PC-3 (cell line): Measurements from ENCODE around the gene SCGB1D1. TPM values are rescaled to one million over a fixed set of nuclear protein-coding genes. Genes with fewer than 3 reads are reported as not detected.

ENCODE experiments used
- ATAC-seq: fragments of 200-7000 bp; cut with Tn5 transposase; 2 replicates; pipeline ENCODE4 v1.9.1; 2020; ENCODE audit warnings: mild to moderate bottlenecking, moderate library complexity
- BruUV-seq: library from RNA; stranded (reverse); fragments of 400-500 nt; replicated peaks from 2 replicates; lab custom pipeline; 2021; lab: Mats Ljungman, UMichigan
- CTCF ChIA-PET: fragments of 300-600 bp; sonication (Branson Sonifier 250); formaldehyde crosslinking; loops from one replicate; lab custom pipeline; 2022; ENCODE audit warnings: antibody characterized with exemption; lab: Charles Lee
- POLR2A ChIA-PET: fragments of 300-600 bp; sonication (Branson Sonifier 250); formaldehyde crosslinking; loops from one replicate; lab custom pipeline; 2022; ENCODE audit warnings: antibody characterized with exemption; ENCODE audit not compliant: unreplicated experiment; lab: Charles Lee
- DNase-seq: peaks from one replicate; pipeline ENCODE4 v3.0.0-alpha.2; 2015
- H2AFZ ChIP-seq: fragments of 300-600 bp; sonication (generic); 2 replicates; pipeline ENCODE4 v1.6.0; 2016; ENCODE audit warnings: antibody characterized with exemption, low read length
- H3F3A ChIP-seq: fragments of 300-600 bp; sonication (generic); one replicate; pipeline ENCODE4 v1.6.0; 2017; ENCODE audit warnings: antibody characterized with exemption, low read length, control low read depth, mild to moderate bottlenecking; ENCODE audit not compliant: unreplicated experiment
- H3K27ac ChIP-seq: fragments of 300-600 bp; sonication (generic); 2 replicates; pipeline ENCODE4 v1.5.1; 2016; ENCODE audit warnings: mild to moderate bottlenecking, low read length
- H3K27me3 ChIP-seq: fragments of 300-600 bp; sonication (generic); 2 replicates; pipeline ENCODE4 v1.6.1; 2016; ENCODE audit warnings: low read length, mixed read lengths
- H3K36me3 ChIP-seq: fragments of 300-600 bp; sonication (generic); 2 replicates; pipeline ENCODE4 v1.6.1; 2016; ENCODE audit warnings: low read depth, mixed run types, low read length, mixed read lengths
- H3K4me1 ChIP-seq: fragments of 300-600 bp; sonication (generic); 2 replicates; pipeline ENCODE4 v1.5.1; 2016; ENCODE audit warnings: low read length; ENCODE audit not compliant: insufficient read depth
- H3K4me2 ChIP-seq: fragments of 300-600 bp; sonication (generic); 2 replicates; pipeline ENCODE4 v1.6.0; 2016; ENCODE audit warnings: low read length
- H3K4me3 ChIP-seq: fragments of 300-600 bp; sonication (generic); 2 replicates; pipeline ENCODE4 v1.5.1; 2016; ENCODE audit warnings: mild to moderate bottlenecking, low read length, mixed read lengths
- H3K79me2 ChIP-seq: fragments of 300-600 bp; sonication (generic); 2 replicates; pipeline ENCODE4 v1.6.1; 2017; ENCODE audit warnings: low read length, mixed read lengths
- H3K9ac ChIP-seq: fragments of 300-600 bp; sonication (generic); 2 replicates; pipeline ENCODE4 v1.6.0; 2016; ENCODE audit warnings: mild to moderate bottlenecking, low read length
- H3K9me2 ChIP-seq: fragments of 300-600 bp; sonication (generic); replicated peaks from 2 replicates; pipeline ENCODE4 v1.6.1; 2016; ENCODE audit warnings: mixed run types, low read length, mixed read lengths
- H3K9me3 ChIP-seq: fragments of 300-600 bp; sonication (generic); 2 replicates; pipeline ENCODE4 v1.6.1; 2016; ENCODE audit warnings: low read length, mixed read lengths
- H4K20me1 ChIP-seq: fragments of 300-600 bp; sonication (generic); 2 replicates; pipeline ENCODE4 v1.6.1; 2016; ENCODE audit warnings: low read length, mixed read lengths
- CTCF ChIP-seq: fragments of 300-600 bp; sonication (generic); conservative IDR thresholded peaks from 2 replicates; pipeline ENCODE4 v1.5.1; 2017; ENCODE audit warnings: antibody characterized with exemption, low read depth, mild to moderate bottlenecking, low read length
- EZH2 ChIP-seq: fragments of 300-600 bp; sonication (generic); IDR thresholded peaks from one replicate; pipeline ENCODE4 v1.6.1; 2017; ENCODE audit warnings: antibody characterized with exemption, mild to moderate bottlenecking, low read length; ENCODE audit not compliant: unreplicated experiment
- EZH2phosphoT487 ChIP-seq: fragments of 300-600 bp; sonication (generic); IDR thresholded peaks from 2 replicates; pipeline ENCODE4 v1.6.1; 2018; ENCODE audit warnings: mild to moderate bottlenecking, antibody characterized with exemption, low read length, borderline replicate concordance
- intact Hi-C: fragments of 100-400 bp; cut with micrococcal nuclease; formaldehyde crosslinking; loops from 2 replicates; pipeline ENCODE4 v1.9.0; 2023
- total RNA-seq: library from RNA; depleted of rRNA; stranded (reverse); fragments of >200 nt; gene quantifications from 2 replicates; pipeline ENCODE4 v1.2.3, GENCODE V29; 2014

Gene SCGB1D1
- total RNA-seq, 1 experiment from 2014 or later: not detected

GRCh38 chr11:62152245-62153086 is 37.5 kb upstream of the SCGB1D1 start:
- peaks cover 38% of the 10 kb centered on the region for H3K36me3 ChIP-seq
- H3K9me2 ChIP-seq: no peaks in the 10 kb centered on the region
- H3F3A ChIP-seq: no peaks in the 10 kb centered on the region
- no peaks in the 10 kb centered on the region for H3K27me3 ChIP-seq
- no peak overlapping the region for H3K4me2 ChIP-seq
- no peak overlapping the region for H3K9ac ChIP-seq
- BruUV-seq: TSS peak; percentile 12
- DNase-seq: no peak
- TF ChIP-seq CTCF (no peak), EZH2 (no peak), EZH2phosphoT487 (no peak)
- no peak overlapping the region for H3K4me3 ChIP-seq
- H4K20me1 ChIP-seq: no peaks in the 10 kb centered on the region
- H3K79me2 ChIP-seq: no peaks in the 10 kb centered on the region
- no peaks in the 10 kb centered on the region for H3K9me3 ChIP-seq
- intact Hi-C loops: no loop called here
- H3K4me1 ChIP-seq: no peaks in the 10 kb centered on the region
- no peak overlapping the region for H3K27ac ChIP-seq
- no peak overlapping the region for H2AFZ ChIP-seq
- ATAC-seq: no peak
- POLR2A ChIA-PET: no interaction called here
- CTCF ChIA-PET: no interaction called here

GRCh38 chr11:62153087-62153395 is 37.0 kb upstream of the SCGB1D1 start:
- H3K79me2 ChIP-seq: no peaks in the 10 kb centered on the region
- CTCF ChIA-PET: no interaction called here
- no peaks in the 10 kb centered on the region for H3K27me3 ChIP-seq
- no peak overlapping the region for H3K4me2 ChIP-seq
- intact Hi-C loops: no loop called here
- TF ChIP-seq EZH2phosphoT487 (no peak), CTCF (no peak), EZH2 (no peak)
- H2AFZ ChIP-seq: no peak overlapping the region
- ATAC-seq (no peak), DNase-seq (no peak)
- no peaks in the 10 kb centered on the region for H3K4me1 ChIP-seq
- no peak overlapping the region for H3K4me3 ChIP-seq
- POLR2A ChIA-PET: interaction anchor here (0.6 kb wide), 1 partner anchor 104 kb away, joined by 3 read pairs; no protein-coding TSS in a partner anchor
- H4K20me1 ChIP-seq: no peaks in the 10 kb centered on the region
- peaks cover 33% of the 10 kb centered on the region for H3K36me3 ChIP-seq
- no peaks in the 10 kb centered on the region for H3K9me2 ChIP-seq
- no peaks in the 10 kb centered on the region for H3K9me3 ChIP-seq
- no TSS peak for BruUV-seq
- no peak overlapping the region for H3K9ac ChIP-seq
- H3K27ac ChIP-seq: no peak overlapping the region
- no peaks in the 10 kb centered on the region for H3F3A ChIP-seq

- Histone ChIP-seq H2AFZ (no peak overlapping the region), H3K9me2 (no peaks in the 10 kb centered on the region), H4K20me1 (no peaks in the 10 kb centered on the region), H3K4me3 (no peak overlapping the region), H3K9ac (no peak overlapping the region), H3K27ac (no peak overlapping the region), H3K27me3 (no peaks in the 10 kb centered on the region), H3K79me2 (no peaks in the 10 kb centered on the region), H3K9me3 (no peaks in the 10 kb centered on the region), H3K4me2 (no peak overlapping the region), H3F3A (no peaks in the 10 kb centered on the region), H3K4me1 (no peaks in the 10 kb centered on the region), H3K36me3 (peaks cover 28% of the 10 kb centered on the region)
- CTCF ChIA-PET: no interaction called here
- TF ChIP-seq EZH2 (no peak), CTCF (no peak), EZH2phosphoT487 (no peak)
- no TSS peak for BruUV-seq
- POLR2A ChIA-PET: interaction anchor here (0.6 kb wide), 1 partner anchor 103 kb away, joined by 3 read pairs; no protein-coding TSS in a partner anchor
- intact Hi-C loops: no loop called here
- ATAC-seq: no peak
- DNase-seq: no peak
Measured at GRCh38 chr11:62153617-62154016, 36.4 kb upstream of the SCGB1D1 start.
